GM23338 (cell line): ENCODE measurements around the gene UTP4.

ENCODE experiments used
- CREB1 ChIP-seq: fragments of 250-450 bp; sonication (Bioruptor Pico); IDR thresholded peaks from 2 replicates; pipeline ENCODE4 v1.5.0; 2020; ENCODE audit warnings: low read depth, mild to moderate bottlenecking, moderate library complexity
- CTCF ChIP-seq, 2 experiments: fragments of 200-600 bp in 1 of 2; sonication (generic) in 1 of 2; conservative IDR thresholded peaks; 2 replicates each; pipeline versions ENCODE4 v1.5.1 to v1.6.1; 2016 to 2017; ENCODE audit warnings: antibody characterized with exemption in 2 of 2, low read depth in 2 of 2, mild to moderate bottlenecking in 2 of 2, moderate library complexity in 1 of 2
- EZH2 ChIP-seq: fragments of 200-600 bp; sonication (generic); IDR thresholded peaks from one replicate; pipeline ENCODE4 v1.8.0; 2017; ENCODE audit warnings: antibody characterized with exemption, mild to moderate bottlenecking, low read depth; ENCODE audit not compliant: unreplicated experiment
- EZH2phosphoT487 ChIP-seq: fragments of 200-600 bp; sonication (generic); IDR thresholded peaks from one replicate; pipeline ENCODE4 v1.8.1; 2018; ENCODE audit warnings: antibody characterized with exemption; ENCODE audit not compliant: unreplicated experiment
- POLR2AphosphoS5 ChIP-seq: IDR thresholded peaks from 2 replicates; pipeline ENCODE4 v1.6.1; 2016; ENCODE audit warnings: antibody characterized with exemption, low read depth
- REST ChIP-seq: IDR thresholded peaks from one replicate; pipeline ENCODE4 v1.6.1; 2018; ENCODE audit warnings: antibody characterized with exemption; ENCODE audit not compliant: unreplicated experiment
- STAT1 ChIP-seq: IDR thresholded peaks from one replicate; pipeline ENCODE4 v1.6.1; 2016; ENCODE audit warnings: antibody characterized with exemption; ENCODE audit not compliant: unreplicated experiment

- no peak for TF ChIP-seq CTCF (conservative IDR thresholded peaks at IDR 0.05; ENCODE audit: low read depth in 2 of 2)
- TF ChIP-seq EZH2: no peak
- TF ChIP-seq EZH2phosphoT487: no peak
- TF ChIP-seq POLR2AphosphoS5: no peak
- no peak for TF ChIP-seq STAT1
- no peak for TF ChIP-seq CREB1 (CRISPR knock-in tag)
- no peak for TF ChIP-seq REST
Measured at GRCh38 chr16:69143116-69143515, 10.7 kb downstream of the UTP4 start.
